Measurements from ENCODE around the gene NGFR.

Gene NGFR

GRCh38 chr17:49487183-49487582, 7.9 kb upstream of the NGFR start:
- no peak for DNase-seq
- Mint-ChIP-seq H3K4me3 (no peak overlapping the region), H3K27me3 (ENCODE audit: low read depth, poor library complexity) (peaks cover 46% of the 10 kb centered on the region), H3K27ac (no peak overlapping the region), H3K9me3 (no peaks in the 10 kb centered on the region), H3K4me1 (peaks cover 95% of the 10 kb centered on the region), H3K36me3 (ENCODE audit: low read depth) (no peaks in the 10 kb centered on the region)
- no peak for TF ChIP-seq CTCF (IDR thresholded peaks at IDR 0.05)

- Mint-ChIP-seq H3K9me3 (no peaks in the 10 kb centered on the region), H3K27ac (no peak overlapping the region), H3K4me1 (peaks cover 81% of the 10 kb centered on the region), H3K4me3 (no peak overlapping the region), H3K36me3 (ENCODE audit: low read depth) (no peaks in the 10 kb centered on the region), H3K27me3 (ENCODE audit: low read depth, poor library complexity) (peaks cover 46% of the 10 kb centered on the region)
- DNase-seq = no peak
- no peak for TF ChIP-seq CTCF (IDR thresholded peaks at IDR 0.05)
Observed at GRCh38 chr17:49488612-49489011, 6.5 kb upstream of the NGFR start.

- no peak overlapping the region for H3K4me3 Mint-ChIP-seq
- H3K36me3 Mint-ChIP-seq (ENCODE audit: low read depth) = no peaks in the 10 kb centered on the region
- DNase-seq = no peak
- H3K27me3 Mint-ChIP-seq (ENCODE audit: low read depth, poor library complexity) = peaks cover 54% of the 10 kb centered on the region
- peaks cover 74% of the 10 kb centered on the region for H3K4me1 Mint-ChIP-seq
- no peak for TF ChIP-seq CTCF (IDR thresholded peaks at IDR 0.05)
- H3K27ac Mint-ChIP-seq = no peak overlapping the region
- no peaks in the 10 kb centered on the region for H3K9me3 Mint-ChIP-seq
Observed at GRCh38 chr17:49489348-49489747, 5.7 kb upstream of the NGFR start.

GRCh38 chr17:49490276-49490675, 4.8 kb upstream of the NGFR start:
- Mint-ChIP-seq H3K4me3 (no peak overlapping the region), H3K9me3 (no peaks in the 10 kb centered on the region), H3K4me1 (peaks cover 64% of the 10 kb centered on the region), H3K27ac (no peak overlapping the region), H3K27me3 (ENCODE audit: low read depth, poor library complexity) (peaks cover 54% of the 10 kb centered on the region), H3K36me3 (ENCODE audit: low read depth) (no peaks in the 10 kb centered on the region)
- no peak for DNase-seq
- no peak for TF ChIP-seq CTCF (IDR thresholded peaks at IDR 0.05)

GRCh38 chr17:49491192-49491769, 3.8 kb upstream of the NGFR start:
- no peaks in the 10 kb centered on the region for H3K36me3 Mint-ChIP-seq (ENCODE audit: low read depth)
- no peaks in the 10 kb centered on the region for H3K9me3 Mint-ChIP-seq
- H3K27ac Mint-ChIP-seq = no peak overlapping the region
- no peak for TF ChIP-seq CTCF (IDR thresholded peaks at IDR 0.05)
- peaks cover 62% of the 10 kb centered on the region for H3K27me3 Mint-ChIP-seq (ENCODE audit: low read depth, poor library complexity)
- H3K4me1 Mint-ChIP-seq = peaks cover 54% of the 10 kb centered on the region
- no peak for DNase-seq
- H3K4me3 Mint-ChIP-seq = no peak overlapping the region

- Mint-ChIP-seq H3K4me3 (peak overlapping the region; percentile 74), H3K4me1 (peaks cover 42% of the 10 kb centered on the region), H3K9me3 (no peaks in the 10 kb centered on the region), H3K27ac (no peak overlapping the region), H3K36me3 (ENCODE audit: low read depth) (no peaks in the 10 kb centered on the region), H3K27me3 (ENCODE audit: low read depth, poor library complexity) (peaks cover 82% of the 10 kb centered on the region)
- DNase-seq = no peak
- TF ChIP-seq CTCF (IDR thresholded peaks at IDR 0.05) = no peak
Observed at GRCh38 chr17:49494399-49494985, 601 bp upstream of the NGFR start.

Data from nephron progenitor cell (in vitro differentiated cells).